HCT116 (cell line): ENCODE results near the gene VLDLR. TPM values are rescaled to one million over a fixed set of nuclear protein-coding genes. Genes with fewer than 3 reads are reported as not detected.

Source experiments
- ATAC-seq: fragments of 200-7000 bp; cut with Tn5 transposase; 2 replicates; pipeline ENCODE4 v1.9.1; 2020; ENCODE audit warnings: mild to moderate bottlenecking, moderate library complexity
- BruUV-seq: library from RNA; stranded (reverse); fragments of 400-500 nt; replicated peaks from 2 replicates; lab custom pipeline; 2021; lab: Mats Ljungman, UMichigan
- CTCF ChIA-PET: fragments of 300-600 bp; sonication (Branson Sonifier 250); formaldehyde crosslinking; loops from one replicate; lab custom pipeline; 2021; ENCODE audit warnings: antibody characterized with exemption; lab: Charles Lee
- POLR2A ChIA-PET: fragments of 300-600, 350-600 bp; sonication (Branson Sonifier 250); formaldehyde crosslinking; loops from one replicate; lab custom pipeline; 2021; ENCODE audit warnings: antibody characterized with exemption; lab: Charles Lee
- RAD21 ChIA-PET, 2 experiments: fragments of 300-600 bp; sonication (Branson Sonifier 250); formaldehyde crosslinking; loops; one replicate each; lab custom pipeline; 2023; ENCODE audit warnings: low total read pairs in 2 of 2; ENCODE audit not compliant: uncharacterized antibody in 2 of 2, unreplicated experiment in 2 of 2, low non-redundant PET in 1 of 2; lab: Charles Lee
- DNase-seq: peaks from one replicate; pipeline ENCODE4 v3.0.0-alpha.2; 2010; ENCODE audit warnings: low read depth, low spot score
- H2AFZ ChIP-seq: fragments of 200-600 bp; shearing (Covaris generic), sonication (generic); 2 replicates; pipeline ENCODE4 v1.6.1; 2017; ENCODE audit warnings: low read depth, mixed run types, mixed read lengths, antibody characterized with exemption, low read length; ENCODE audit not compliant: poor library complexity, severe bottlenecking
- H3K27ac ChIP-seq: 2 replicates; pipeline ENCODE4 v1.5.1; 2012; ENCODE audit warnings: low read depth, low read length
- H3K27me3 ChIP-seq: fragments of 200-600 bp; sonication (generic); 2 replicates; pipeline ENCODE4 v1.6.1; 2016; ENCODE audit warnings: mixed run types, low read length, mixed read lengths; ENCODE audit not compliant: insufficient read depth
- H3K36me3 ChIP-seq, 2 experiments: fragments of 200-500 bp in 1 of 2; fragments of 200-600 bp in 1 of 2; sonication (Bioruptor generic) in 1 of 2; sonication (generic) in 1 of 2; 2 replicates each; pipeline versions ENCODE4 v1.5.1 to v1.6.1; 2014 to 2016; ENCODE audit warnings: low read length in 2 of 2, inconsistent platforms in 1 of 2, mixed read lengths in 1 of 2, mixed run types in 1 of 2; ENCODE audit not compliant: insufficient read depth in 2 of 2, control insufficient read depth in 1 of 2
- H3K4me1 ChIP-seq, 2 experiments: fragments of 200-600 bp in 1 of 2; sonication (generic) in 1 of 2; 2 replicates each; pipeline versions ENCODE4 v1.5.1 to v1.6.1; 2012 to 2017; ENCODE audit warnings: low read length in 2 of 2, inconsistent platforms in 1 of 2, mild to moderate bottlenecking in 1 of 2, mixed read lengths in 1 of 2, mixed run types in 1 of 2, moderate library complexity in 1 of 2; ENCODE audit not compliant: insufficient read depth in 2 of 2, control insufficient read depth in 1 of 2
- H3K4me2 ChIP-seq: fragments of 200-600 bp; sonication (generic); 2 replicates; pipeline ENCODE4 v1.6.1; 2017; ENCODE audit warnings: mixed run types, low read length, mixed read lengths
- H3K4me3 ChIP-seq, 2 experiments: fragments of 200-600 bp in 1 of 2; sonication (generic) in 1 of 2; replicated peaks in 1 of 2; 2 replicates each; pipeline ENCODE4 v1.5.1; 2011 to 2016; ENCODE audit warnings: low read length in 2 of 2, control low read depth in 1 of 2, low read depth in 1 of 2, mild to moderate bottlenecking in 1 of 2, mixed read lengths in 1 of 2, mixed run types in 1 of 2
- H3K79me2 ChIP-seq: fragments of 200-600 bp; sonication (generic); 2 replicates; pipeline ENCODE4 v1.6.1; 2017; ENCODE audit warnings: mild to moderate bottlenecking, mixed run types, low read length, moderate library complexity, mixed read lengths; ENCODE audit not compliant: insufficient read depth
- H3K9ac ChIP-seq: fragments of 200-600 bp; sonication (generic); 2 replicates; pipeline ENCODE4 v1.6.1; 2016; ENCODE audit warnings: low read length, mixed read lengths
- H3K9me2 ChIP-seq: fragments of 200-600 bp; sonication (generic), shearing (Covaris generic); 2 replicates; pipeline ENCODE4 v1.6.1; 2017; ENCODE audit warnings: mixed run types, mild to moderate bottlenecking, moderate library complexity; ENCODE audit not compliant: insufficient read depth
- H3K9me3 ChIP-seq, 2 experiments: fragments of 200-500 bp in 1 of 2; fragments of 200-600 bp in 1 of 2; sonication (Bioruptor generic) in 1 of 2; sonication (generic) in 1 of 2; 2 replicates each; pipeline ENCODE4 v1.6.1; 2014 to 2017; ENCODE audit warnings: low read length in 2 of 2, mixed read lengths in 2 of 2, inconsistent platforms in 1 of 2, low read depth in 1 of 2, mild to moderate bottlenecking in 1 of 2, mixed run types in 1 of 2, moderate library complexity in 1 of 2; ENCODE audit not compliant: control insufficient read depth in 1 of 2, insufficient read depth in 1 of 2
- H4K20me1 ChIP-seq: fragments of 200-600 bp; sonication (generic), shearing (Covaris generic); 2 replicates; pipeline ENCODE4 v1.6.1; 2017; ENCODE audit warnings: mixed run types, mild to moderate bottlenecking, moderate library complexity; ENCODE audit not compliant: insufficient read depth
- CBX3 ChIP-seq: IDR thresholded peaks from 2 replicates; pipeline ENCODE4 v1.6.1; 2012; ENCODE audit warnings: low read depth
- ELF1 ChIP-seq: IDR thresholded peaks from 2 replicates; pipeline ENCODE4 v1.6.1; 2012; ENCODE audit warnings: low read depth, borderline replicate concordance
- EZH2 ChIP-seq: fragments of 200-600 bp; sonication (generic); IDR thresholded peaks from 2 replicates; pipeline ENCODE4 v1.6.1; 2017; ENCODE audit warnings: antibody characterized with exemption, mixed run types
- EZH2phosphoT487 ChIP-seq: fragments of 200-600 bp; IDR thresholded peaks from 2 replicates; pipeline ENCODE4 v1.6.1; 2018; ENCODE audit warnings: antibody characterized with exemption, borderline replicate concordance
- FOSL1 ChIP-seq: IDR thresholded peaks from 2 replicates; pipeline ENCODE4 v1.6.1; 2012; ENCODE audit warnings: low read depth
- JUND ChIP-seq: IDR thresholded peaks from 2 replicates; pipeline ENCODE4 v1.6.1; 2012
- POLR2AphosphoS5 ChIP-seq: IDR thresholded peaks from 2 replicates; pipeline ENCODE4 v1.6.1; 2011; ENCODE audit warnings: mild to moderate bottlenecking, low read depth, low read length, moderate library complexity
- SRF ChIP-seq: IDR thresholded peaks from 2 replicates; pipeline ENCODE4 v1.6.1; 2012; ENCODE audit warnings: low read depth
- TCF7L2 ChIP-seq: IDR thresholded peaks from 2 replicates; pipeline ENCODE4 v1.7.0; 2011; ENCODE audit warnings: borderline replicate concordance, inconsistent platforms; ENCODE audit not compliant: insufficient read depth, insufficient read length; ENCODE audit errors: extremely low read depth
- ZFX ChIP-seq: fragments of 450-650 bp; IDR thresholded peaks from 2 replicates; pipeline ENCODE4 v1.6.1; 2017
- intact Hi-C: fragments of 100-400 bp; cut with micrococcal nuclease; formaldehyde crosslinking; loops from 2 replicates; pipeline ENCODE4 v1.10.0; 2022
- total RNA-seq: library from RNA; stranded (reverse); gene quantifications from one replicate; pipeline ENCODE4 v1.2.1, GENCODE V29; 2021; ENCODE audit not compliant: unreplicated experiment
- TF ChIP-seq, protein P1 (sequence below): IDR thresholded peaks from 2 replicates; pipeline ENCODE4 v1.6.1; 2011; ENCODE audit warnings: mild to moderate bottlenecking, low read length, moderate library complexity; ENCODE audit not compliant: insufficient replicate concordance; ENCODE audit errors: extremely low read depth
- TF ChIP-seq, protein P2 (sequence below): IDR thresholded peaks from 2 replicates; pipeline ENCODE4 v1.6.1; 2012; ENCODE audit warnings: low read depth

Gene VLDLR
- total RNA-seq, 1 experiment from 2014 or later = 0.17 TPM

DNA sequence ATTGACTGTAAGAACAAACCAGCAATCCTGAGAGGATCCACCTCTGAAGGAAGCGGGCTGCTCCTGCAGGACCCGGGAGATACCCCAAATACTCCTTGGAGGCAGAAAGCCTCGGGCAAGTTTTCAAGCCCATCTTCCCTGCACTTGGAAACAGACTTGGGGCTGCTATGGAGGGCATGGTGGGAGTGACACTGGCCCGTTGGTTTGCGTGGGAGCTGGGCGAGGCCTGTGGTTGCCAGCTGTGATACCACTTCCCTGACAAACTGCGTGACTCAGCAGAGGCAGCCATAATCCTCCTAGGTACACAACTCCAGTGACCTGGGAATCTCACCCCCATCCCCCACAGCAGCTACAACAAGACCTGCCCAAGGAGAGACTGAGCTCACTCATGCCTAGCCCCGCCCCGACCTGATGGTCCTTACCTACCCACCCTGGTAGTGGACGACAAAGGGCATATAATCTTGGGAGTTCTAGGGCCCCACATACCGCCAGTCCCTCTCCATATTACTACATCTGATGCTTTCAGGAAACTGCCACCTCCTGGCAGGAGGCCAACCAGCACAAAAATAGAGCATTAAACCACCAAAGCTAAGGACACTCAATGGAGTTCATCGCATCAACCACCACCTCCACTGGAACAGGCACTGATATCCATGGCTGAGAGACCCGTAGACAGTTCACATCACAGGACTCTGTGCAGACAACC lies 38.1 kb upstream of the VLDLR start:
- H3K9ac ChIP-seq = no peak overlapping the region
- no peaks in the 10 kb centered on the region for H3K36me3 ChIP-seq
- CTCF ChIA-PET = no interaction called here
- TF ChIP-seq EZH2phosphoT487 (no peak), EZH2 (no peak), ZFX (no peak), JUND (no peak), TCF7L2 (no peak), POLR2AphosphoS5 (no peak), FOSL1 (no peak), ELF1 (no peak), SRF (no peak), CBX3 (no peak)
- TF ChIP-seq, protein P1, sequence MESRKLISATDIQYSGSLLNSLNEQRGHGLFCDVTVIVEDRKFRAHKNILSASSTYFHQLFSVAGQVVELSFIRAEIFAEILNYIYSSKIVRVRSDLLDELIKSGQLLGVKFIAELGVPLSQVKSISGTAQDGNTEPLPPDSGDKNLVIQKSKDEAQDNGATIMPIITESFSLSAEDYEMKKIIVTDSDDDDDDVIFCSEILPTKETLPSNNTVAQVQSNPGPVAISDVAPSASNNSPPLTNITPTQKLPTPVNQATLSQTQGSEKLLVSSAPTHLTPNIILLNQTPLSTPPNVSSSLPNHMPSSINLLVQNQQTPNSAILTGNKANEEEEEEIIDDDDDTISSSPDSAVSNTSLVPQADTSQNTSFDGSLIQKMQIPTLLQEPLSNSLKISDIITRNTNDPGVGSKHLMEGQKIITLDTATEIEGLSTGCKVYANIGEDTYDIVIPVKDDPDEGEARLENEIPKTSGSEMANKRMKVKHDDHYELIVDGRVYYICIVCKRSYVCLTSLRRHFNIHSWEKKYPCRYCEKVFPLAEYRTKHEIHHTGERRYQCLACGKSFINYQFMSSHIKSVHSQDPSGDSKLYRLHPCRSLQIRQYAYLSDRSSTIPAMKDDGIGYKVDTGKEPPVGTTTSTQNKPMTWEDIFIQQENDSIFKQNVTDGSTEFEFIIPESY = no peak
- TF ChIP-seq, protein P2, sequence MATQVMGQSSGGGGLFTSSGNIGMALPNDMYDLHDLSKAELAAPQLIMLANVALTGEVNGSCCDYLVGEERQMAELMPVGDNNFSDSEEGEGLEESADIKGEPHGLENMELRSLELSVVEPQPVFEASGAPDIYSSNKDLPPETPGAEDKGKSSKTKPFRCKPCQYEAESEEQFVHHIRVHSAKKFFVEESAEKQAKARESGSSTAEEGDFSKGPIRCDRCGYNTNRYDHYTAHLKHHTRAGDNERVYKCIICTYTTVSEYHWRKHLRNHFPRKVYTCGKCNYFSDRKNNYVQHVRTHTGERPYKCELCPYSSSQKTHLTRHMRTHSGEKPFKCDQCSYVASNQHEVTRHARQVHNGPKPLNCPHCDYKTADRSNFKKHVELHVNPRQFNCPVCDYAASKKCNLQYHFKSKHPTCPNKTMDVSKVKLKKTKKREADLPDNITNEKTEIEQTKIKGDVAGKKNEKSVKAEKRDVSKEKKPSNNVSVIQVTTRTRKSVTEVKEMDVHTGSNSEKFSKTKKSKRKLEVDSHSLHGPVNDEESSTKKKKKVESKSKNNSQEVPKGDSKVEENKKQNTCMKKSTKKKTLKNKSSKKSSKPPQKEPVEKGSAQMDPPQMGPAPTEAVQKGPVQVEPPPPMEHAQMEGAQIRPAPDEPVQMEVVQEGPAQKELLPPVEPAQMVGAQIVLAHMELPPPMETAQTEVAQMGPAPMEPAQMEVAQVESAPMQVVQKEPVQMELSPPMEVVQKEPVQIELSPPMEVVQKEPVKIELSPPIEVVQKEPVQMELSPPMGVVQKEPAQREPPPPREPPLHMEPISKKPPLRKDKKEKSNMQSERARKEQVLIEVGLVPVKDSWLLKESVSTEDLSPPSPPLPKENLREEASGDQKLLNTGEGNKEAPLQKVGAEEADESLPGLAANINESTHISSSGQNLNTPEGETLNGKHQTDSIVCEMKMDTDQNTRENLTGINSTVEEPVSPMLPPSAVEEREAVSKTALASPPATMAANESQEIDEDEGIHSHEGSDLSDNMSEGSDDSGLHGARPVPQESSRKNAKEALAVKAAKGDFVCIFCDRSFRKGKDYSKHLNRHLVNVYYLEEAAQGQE = no peak
- TF ChIP-seq, all 23 proteins: peak for 0
- no peaks in the 10 kb centered on the region for H3K9me3 ChIP-seq
- ChIA-PET POLR2A (no interaction called here), RAD21 (no interaction called here)
- no peak for DNase-seq
- no peak overlapping the region for H3K27ac ChIP-seq
- no peak overlapping the region for H3K4me3 ChIP-seq
- H3K79me2 ChIP-seq = no peaks in the 10 kb centered on the region
- no peak for ATAC-seq
- H4K20me1 ChIP-seq = no peaks in the 10 kb centered on the region
- intact Hi-C loops = no loop called here
- no peaks in the 10 kb centered on the region for H3K27me3 ChIP-seq
- H3K9me2 ChIP-seq = no peaks in the 10 kb centered on the region; the same call in 1 of the 2 replicates
- no peak overlapping the region for H3K4me2 ChIP-seq
- BruUV-seq = no TSS peak
- peaks cover 0 to 6% of the 10 kb centered on the region in 2 experiments; a peak in 1 of 4 replicates for H3K4me1 ChIP-seq
- H2AFZ ChIP-seq = no peak overlapping the region
